Measurements from ENCODE around the gene EVA1A. TPM values are rescaled to one million over a fixed set of nuclear protein-coding genes. Genes with fewer than 3 reads are reported as not detected.

EVA1A gene
- total RNA-seq, 1 donor, result 28.1 TPM

GRCh38 chr2:75458201-75458600 is 102.5 kb downstream of the EVA1A start:
- H3K4me3 ChIP-seq (ENCODE audit: low read depth, low read length), result no peak overlapping the region

GRCh38 chr2:75456825-75457224 is 103.9 kb downstream of the EVA1A start:
- H3K4me3 ChIP-seq (ENCODE audit: low read depth, low read length), result no peak overlapping the region
- DNase-seq (ENCODE audit: low read depth), result no peak
- no peak for TF ChIP-seq CTCF (IDR thresholded peaks at IDR 0.05; ENCODE audit: insufficient read depth, low read length)

More at GRCh38 chr2:75458201-75458600, 102.5 kb downstream of the EVA1A start:
- TF ChIP-seq CTCF (IDR thresholded peaks at IDR 0.05; ENCODE audit: insufficient read depth, low read length), result no peak
- no peak for DNase-seq (ENCODE audit: low read depth)

GRCh38 chr2:75456111-75456510 is 104.6 kb downstream of the EVA1A start:
- no peak for TF ChIP-seq CTCF (IDR thresholded peaks at IDR 0.05; ENCODE audit: insufficient read depth, low read length)
- no peak overlapping the region for H3K4me3 ChIP-seq (ENCODE audit: low read depth, low read length)
- no peak for DNase-seq (ENCODE audit: low read depth)

GRCh38 chr2:75454241-75454620 is 106.5 kb downstream of the EVA1A start:
- TF ChIP-seq CTCF (IDR thresholded peaks at IDR 0.05; ENCODE audit: insufficient read depth, low read length), result no peak
- H3K4me3 ChIP-seq (ENCODE audit: low read depth, low read length), result no peak overlapping the region
- no peak for DNase-seq (ENCODE audit: low read depth)

GRCh38 chr2:75453384-75454240 is 107.1 kb downstream of the EVA1A start:
- H3K4me3 ChIP-seq (ENCODE audit: low read depth, low read length), result no peak overlapping the region
- TF ChIP-seq CTCF (IDR thresholded peaks at IDR 0.05; ENCODE audit: insufficient read depth, low read length), result no peak
- DNase-seq (ENCODE audit: low read depth), result no peak

GRCh38 chr2:75450068-75450467 is 110.7 kb downstream of the EVA1A start:
- no peak for TF ChIP-seq CTCF (IDR thresholded peaks at IDR 0.05; ENCODE audit: insufficient read depth, low read length)
- no peak for DNase-seq (ENCODE audit: low read depth)
- H3K4me3 ChIP-seq (ENCODE audit: low read depth, low read length), result no peak overlapping the region
